Measurements from ENCODE around the gene PLTP. TPM values are rescaled to one million over a fixed set of nuclear protein-coding genes. Genes with fewer than 3 reads are reported as not detected.
"Not testable (repeated sequence)": the region's sequence is repeated elsewhere in the genome, so short reads cannot be mapped to it uniquely, and the experiment has no call there.

Gene PLTP
- polyA plus RNA-seq (ENCODE audit: insufficient read length in 10 of 10), result 10 to 100 TPM; 15.6 to 58.5 (median 26.5) TPM
- long read RNA-seq, donor 1, transcript PLTP-203 (16 exons, 1,743 nt), result major isoform, 6 of 8 reads
- long read RNA-seq, donor 1, partial matches to known transcripts, result 0 of 8 reads
- long read RNA-seq, donor 1, other reads (novel, unspliced or antisense), result 0 of 8 reads
- long read RNA-seq, donor 2, partial matches to known transcripts, result 0 of 3 reads
- long read RNA-seq, donor 2, other reads (novel, unspliced or antisense), result 0 of 3 reads
- long read RNA-seq, donor 3, result 0 reads
- long read RNA-seq, donor 4, transcript PLTP-203 (16 exons, 1,743 nt), result major isoform, 6 of 6 reads
- long read RNA-seq, donor 4, partial matches to known transcripts, result 0 of 6 reads
- long read RNA-seq, donor 4, other reads (novel, unspliced or antisense), result 0 of 6 reads
- long read RNA-seq, donor 5, transcript PLTP-203 (16 exons, 1,743 nt), result major isoform, 21 of 86 reads
- long read RNA-seq, donor 5, partial matches to known transcripts, result 50 of 86 reads
- long read RNA-seq, donor 5, other reads (novel, unspliced or antisense), result 14 of 86 reads
- long read RNA-seq, donor 6, transcript PLTP-203 (16 exons, 1,743 nt), result major isoform, 8 of 48 reads
- long read RNA-seq, donor 6, partial matches to known transcripts, result 29 of 48 reads
- long read RNA-seq, donor 6, other reads (novel, unspliced or antisense), result 11 of 48 reads
- long read RNA-seq, donor 7, transcript PLTP-203 (16 exons, 1,743 nt), result major isoform, 6 of 6 reads
- long read RNA-seq, donor 7, partial matches to known transcripts, result 0 of 6 reads
- long read RNA-seq, donor 7, other reads (novel, unspliced or antisense), result 0 of 6 reads
- long read RNA-seq, donor 8, transcript PLTP-203 (16 exons, 1,743 nt), result major isoform, 8 of 8 reads
- long read RNA-seq, donor 8, partial matches to known transcripts, result 0 of 8 reads
- long read RNA-seq, donor 8, other reads (novel, unspliced or antisense), result 0 of 8 reads
- long read RNA-seq, donor 9, partial matches to known transcripts, result 0 of 3 reads
- long read RNA-seq, donor 9, other reads (novel, unspliced or antisense), result 0 of 3 reads

GRCh38 chr20:45911486-45912343 lies at the start of gene PLTP:
TSS of gene PLTP (minus strand) at chr20:45912155. CDS start at chr20:45911452, 703 bp downstream.
- DNase-seq, result peak; percentile 51 to 88 (median 75)

- DNase-seq, result no peak
Measured at GRCh38 chr20:45959956-45960630, 48.1 kb upstream of the PLTP start.

- DNase-seq, result no peak
Measured at GRCh38 chr20:45959126-45959525, 47.2 kb upstream of the PLTP start.

- no peak for DNase-seq
Measured at GRCh38 chr20:45958593-45958992, 46.6 kb upstream of the PLTP start.

- DNase-seq, result no peak
Measured at GRCh38 chr20:45957021-45957941, 45.3 kb upstream of the PLTP start.

GRCh38 chr20:45956326-45956725 lies 44.4 kb upstream of the PLTP start:
- DNase-seq, result not testable (repeated sequence)

GRCh38 chr20:45953672-45954071 lies 41.7 kb upstream of the PLTP start:
- no peak for DNase-seq

- DNase-seq, result no peak
Measured at GRCh38 chr20:45952861-45953260, 40.9 kb upstream of the PLTP start.

- no peak for DNase-seq
Measured at GRCh38 chr20:45951925-45952834, 40.2 kb upstream of the PLTP start.

GRCh38 chr20:45950330-45950646 lies 38.3 kb upstream of the PLTP start:
- no peak for DNase-seq

GRCh38 chr20:45949542-45950329 lies 37.8 kb upstream of the PLTP start:
- no peak for DNase-seq

- DNase-seq, result no peak
Measured at GRCh38 chr20:45948742-45949541, 37.0 kb upstream of the PLTP start.

GRCh38 chr20:45948261-45948733 lies 36.3 kb upstream of the PLTP start:
- no peak for DNase-seq

- no peak for DNase-seq
Measured at GRCh38 chr20:45947110-45947866, 35.3 kb upstream of the PLTP start.

- peak in 1 of 3 donors; percentile 48 for DNase-seq
Measured at GRCh38 chr20:45946149-45946970, 34.4 kb upstream of the PLTP start.

Data from muscle of back (tissue), 13 donors.